ENCODE data around the gene TIMM44.

- TF ChIP-seq, protein P1, sequence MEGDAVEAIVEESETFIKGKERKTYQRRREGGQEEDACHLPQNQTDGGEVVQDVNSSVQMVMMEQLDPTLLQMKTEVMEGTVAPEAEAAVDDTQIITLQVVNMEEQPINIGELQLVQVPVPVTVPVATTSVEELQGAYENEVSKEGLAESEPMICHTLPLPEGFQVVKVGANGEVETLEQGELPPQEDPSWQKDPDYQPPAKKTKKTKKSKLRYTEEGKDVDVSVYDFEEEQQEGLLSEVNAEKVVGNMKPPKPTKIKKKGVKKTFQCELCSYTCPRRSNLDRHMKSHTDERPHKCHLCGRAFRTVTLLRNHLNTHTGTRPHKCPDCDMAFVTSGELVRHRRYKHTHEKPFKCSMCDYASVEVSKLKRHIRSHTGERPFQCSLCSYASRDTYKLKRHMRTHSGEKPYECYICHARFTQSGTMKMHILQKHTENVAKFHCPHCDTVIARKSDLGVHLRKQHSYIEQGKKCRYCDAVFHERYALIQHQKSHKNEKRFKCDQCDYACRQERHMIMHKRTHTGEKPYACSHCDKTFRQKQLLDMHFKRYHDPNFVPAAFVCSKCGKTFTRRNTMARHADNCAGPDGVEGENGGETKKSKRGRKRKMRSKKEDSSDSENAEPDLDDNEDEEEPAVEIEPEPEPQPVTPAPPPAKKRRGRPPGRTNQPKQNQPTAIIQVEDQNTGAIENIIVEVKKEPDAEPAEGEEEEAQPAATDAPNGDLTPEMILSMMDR (IDR thresholded peaks at IDR 0.05 in 4 of 5, conservative IDR thresholded peaks at IDR 0.05 in 1 of 5), result no peak
- TF ChIP-seq POLR2A (IDR thresholded peaks at IDR 0.05), result no peak
Measured at GRCh38 chr19:7971553-7972520, 28.4 kb upstream of the TIMM44 start.

All from gastrocnemius medialis (tissue), 4 donors.